Stimulated activated effector memory CD8-positive, alpha-beta T cell treated with anti-CD3 and anti-CD28 coated beads, Interleukin-12 subunit alpha, Interleukin-12 subunit beta, amount 100 ng/mL, for 72 hours (primary cell): ENCODE results near the gene ZNF74.
A peak's percentile ranks its signal among the peaks of the same experiment; 100 is the strongest.
"Not testable (repeated sequence)": the region's sequence is repeated elsewhere in the genome, so short reads cannot be mapped to it uniquely, and the experiment has no call there.

Source experiments
- ATAC-seq: fragments of 150-1000 bp; cut with Tn5 transposase; 2 replicates; pipeline ENCODE4 v1.10.0; 2021
- DNase-seq, 2 donors: peaks; one replicate each; pipeline ENCODE4 v3.0.0; 2021 to 2022; ENCODE audit warnings: low spot score in 2 of 2
- H3K27ac Mint-ChIP-seq: one replicate; pipeline ENCODE4 v1.8.0; 2022; ENCODE audit warnings: mild to moderate bottlenecking, mixed read lengths
- H3K36me3 Mint-ChIP-seq: one replicate; pipeline ENCODE4 v1.8.0; 2022; ENCODE audit warnings: mild to moderate bottlenecking, mixed read lengths
- H3K4me1 Mint-ChIP-seq: one replicate; pipeline ENCODE4 v1.8.0; 2022; ENCODE audit warnings: mixed read lengths
- H3K4me3 Mint-ChIP-seq: one replicate; pipeline ENCODE4 v1.8.0; 2022; ENCODE audit warnings: mild to moderate bottlenecking, mixed read lengths
- H3K9me3 Mint-ChIP-seq: one replicate; pipeline ENCODE4 v1.8.0; 2022; ENCODE audit warnings: mixed read lengths

The ZNF74 gene

GRCh38 chr22:20389288-20389687, 4.7 kb upstream of the ZNF74 start:
- ATAC-seq (no peak), DNase-seq (no peak)
- Mint-ChIP-seq H3K27ac (no peak overlapping the region), H3K36me3 (no peaks in the 10 kb centered on the region), H3K9me3 (no peaks in the 10 kb centered on the region), H3K4me3 (no peak overlapping the region), H3K4me1 (no peaks in the 10 kb centered on the region)

- peak overlapping the region; percentile 45 for H3K27ac Mint-ChIP-seq
- peaks cover 8% of the 10 kb centered on the region for H3K4me1 Mint-ChIP-seq
- no peaks in the 10 kb centered on the region for H3K9me3 Mint-ChIP-seq
- ATAC-seq, result no peak
- no peaks in the 10 kb centered on the region for H3K36me3 Mint-ChIP-seq
- no peak for DNase-seq
- no peak overlapping the region for H3K4me3 Mint-ChIP-seq
Measured at GRCh38 chr22:20390394-20390907, 3.5 kb upstream of the ZNF74 start.

GRCh38 chr22:20391222-20391621, 2.7 kb upstream of the ZNF74 start:
- Mint-ChIP-seq H3K4me3 (no peak overlapping the region), H3K9me3 (no peaks in the 10 kb centered on the region), H3K36me3 (no peaks in the 10 kb centered on the region), H3K4me1 (peaks cover 15% of the 10 kb centered on the region), H3K27ac (no peak overlapping the region)
- DNase-seq (no peak), ATAC-seq (no peak)

GRCh38 chr22:20392365-20392881, 1.5 kb upstream of the ZNF74 start:
- DNase-seq, H3K27ac Mint-ChIP-seq, H3K9me3 Mint-ChIP-seq, H3K36me3 Mint-ChIP-seq, ATAC-seq: not testable (repeated sequence)
- Mint-ChIP-seq H3K4me3 (peak overlapping the region; percentile 81), H3K4me1 (peaks cover 21% of the 10 kb centered on the region)

- H3K9me3 Mint-ChIP-seq, result no peaks in the 10 kb centered on the region
- ATAC-seq (peak; percentile 1), DNase-seq (no peak)
- peak overlapping the region; percentile 90 for H3K27ac Mint-ChIP-seq
- no peaks in the 10 kb centered on the region for H3K36me3 Mint-ChIP-seq
- peak overlapping the region; percentile 81 for H3K4me3 Mint-ChIP-seq
- peaks cover 21% of the 10 kb centered on the region for H3K4me1 Mint-ChIP-seq
Measured at GRCh38 chr22:20392983-20393704, 807 bp upstream of the ZNF74 start.

GRCh38 chr22:20395181-20395906, 1.4 kb downstream of the ZNF74 start:
- peak overlapping the region; percentile 90 for H3K27ac Mint-ChIP-seq
- H3K4me1 Mint-ChIP-seq, result peaks cover 21% of the 10 kb centered on the region
- no peak for DNase-seq
- H3K4me3 Mint-ChIP-seq, result peak overlapping the region; percentile 81
- H3K9me3 Mint-ChIP-seq, result no peaks in the 10 kb centered on the region
- no peak for ATAC-seq
- no peaks in the 10 kb centered on the region for H3K36me3 Mint-ChIP-seq

GRCh38 chr22:20395907-20396287, 1.9 kb downstream of the ZNF74 start:
- H3K9me3 Mint-ChIP-seq, result no peaks in the 10 kb centered on the region
- ATAC-seq (no peak), DNase-seq (no peak)
- H3K27ac Mint-ChIP-seq, result no peak overlapping the region
- no peaks in the 10 kb centered on the region for H3K36me3 Mint-ChIP-seq
- peaks cover 21% of the 10 kb centered on the region for H3K4me1 Mint-ChIP-seq
- H3K4me3 Mint-ChIP-seq, result peak overlapping the region; percentile 81

- Mint-ChIP-seq H3K27ac (no peak overlapping the region), H3K4me3 (no peak overlapping the region), H3K36me3 (no peaks in the 10 kb centered on the region), H3K9me3 (no peaks in the 10 kb centered on the region), H3K4me1 (peaks cover 21% of the 10 kb centered on the region)
- ATAC-seq, result no peak
- DNase-seq, result no peak
Measured at GRCh38 chr22:20396639-20397038, 2.7 kb downstream of the ZNF74 start.

- Mint-ChIP-seq H3K4me3 (no peak overlapping the region), H3K27ac (no peak overlapping the region), H3K36me3 (no peaks in the 10 kb centered on the region), H3K9me3 (no peaks in the 10 kb centered on the region), H3K4me1 (peaks cover 21% of the 10 kb centered on the region)
- ATAC-seq (no peak), DNase-seq (no peak)
Measured at GRCh38 chr22:20397498-20397897, 3.5 kb downstream of the ZNF74 start.

- Mint-ChIP-seq H3K27ac (no peak overlapping the region), H3K9me3 (no peaks in the 10 kb centered on the region), H3K4me3 (no peak overlapping the region), H3K4me1 (peaks cover 28% of the 10 kb centered on the region), H3K36me3 (no peaks in the 10 kb centered on the region)
- no peak for ATAC-seq
- no peak for DNase-seq
Measured at GRCh38 chr22:20398420-20398819, 4.5 kb downstream of the ZNF74 start.

GRCh38 chr22:20399866-20400605, 6.1 kb downstream of the ZNF74 start:
- H3K36me3 Mint-ChIP-seq, result peaks cover 1% of the 10 kb centered on the region
- peaks cover 32% of the 10 kb centered on the region for H3K4me1 Mint-ChIP-seq
- H3K4me3 Mint-ChIP-seq, result no peak overlapping the region
- DNase-seq (no peak), ATAC-seq (no peak)
- no peaks in the 10 kb centered on the region for H3K9me3 Mint-ChIP-seq
- peak overlapping the region; percentile 20 for H3K27ac Mint-ChIP-seq

GRCh38 chr22:20400606-20401375, 6.8 kb downstream of the ZNF74 start:
- H3K27ac Mint-ChIP-seq, result peak overlapping the region; percentile 20
- no peak overlapping the region for H3K4me3 Mint-ChIP-seq
- peaks cover 4% of the 10 kb centered on the region for H3K36me3 Mint-ChIP-seq
- H3K4me1 Mint-ChIP-seq, result peaks cover 24% of the 10 kb centered on the region
- H3K9me3 Mint-ChIP-seq, result no peaks in the 10 kb centered on the region
- ATAC-seq (no peak), DNase-seq (no peak)

- no peak overlapping the region for H3K27ac Mint-ChIP-seq
- DNase-seq, result no peak
- no peak for ATAC-seq
Measured at GRCh38 chr22:20401376-20402014, 7.5 kb downstream of the ZNF74 start.

GRCh38 chr22:20402960-20403778, 9.2 kb downstream of the ZNF74 start:
- ATAC-seq (no peak), DNase-seq (no peak)
- H3K4me1 Mint-ChIP-seq, result peaks cover 14% of the 10 kb centered on the region
- H3K27ac Mint-ChIP-seq, result peak overlapping the region; percentile 13
- no peak overlapping the region for H3K4me3 Mint-ChIP-seq
- H3K36me3 Mint-ChIP-seq, result peaks cover 17% of the 10 kb centered on the region
- H3K9me3 Mint-ChIP-seq, result no peaks in the 10 kb centered on the region

More at GRCh38 chr22:20401376-20402014, 7.5 kb downstream of the ZNF74 start:
- H3K9me3 Mint-ChIP-seq, result no peaks in the 10 kb centered on the region
- H3K4me1 Mint-ChIP-seq, result peaks cover 20% of the 10 kb centered on the region
- H3K4me3 Mint-ChIP-seq, result no peak overlapping the region
- peaks cover 8% of the 10 kb centered on the region for H3K36me3 Mint-ChIP-seq
